ENCODE results near the gene BCAN.

BCAN gene

GRCh38 chr1:156656806-156657740, 15.2 kb downstream of the BCAN start:
- Mint-ChIP-seq H3K27ac (peak overlapping the region; percentile 43), H3K27me3 (peaks cover 34% of the 10 kb centered on the region), H3K9me3 (no peaks in the 10 kb centered on the region), H3K4me1 (peaks cover 46% of the 10 kb centered on the region), H3K4me3 (peak overlapping the region; percentile 84), H3K36me3 (peaks cover 2% of the 10 kb centered on the region)
- DNase-seq (ENCODE audit: low spot score in 2 of 2): peak; percentile 74 to 82
- peak; percentile 51 for ATAC-seq (ENCODE audit: low read depth)

- Mint-ChIP-seq H3K4me1 (peaks cover 49% of the 10 kb centered on the region), H3K9me3 (no peaks in the 10 kb centered on the region), H3K36me3 (peaks cover 2% of the 10 kb centered on the region), H3K4me3 (peak overlapping the region; percentile 84), H3K27ac (peak overlapping the region; percentile 43), H3K27me3 (peaks cover 31% of the 10 kb centered on the region)
- ATAC-seq (ENCODE audit: low read depth) (no peak), DNase-seq (ENCODE audit: low spot score in 2 of 2) (no peak)
These were observed 15.9 kb downstream of the BCAN start for GRCh38 chr1:156657741-156658319.

GRCh38 chr1:156658496-156658895, 16.6 kb downstream of the BCAN start:
- H3K27me3 Mint-ChIP-seq: peaks cover 25% of the 10 kb centered on the region
- DNase-seq (ENCODE audit: low spot score in 2 of 2): no peak
- ATAC-seq (ENCODE audit: low read depth): no peak
- H3K36me3 Mint-ChIP-seq: peaks cover under 1% of the 10 kb centered on the region
- peaks cover 56% of the 10 kb centered on the region for H3K4me1 Mint-ChIP-seq
- no peak overlapping the region for H3K27ac Mint-ChIP-seq
- no peak overlapping the region for H3K4me3 Mint-ChIP-seq
- H3K9me3 Mint-ChIP-seq: no peaks in the 10 kb centered on the region

- no peaks in the 10 kb centered on the region for H3K36me3 Mint-ChIP-seq
- ATAC-seq (ENCODE audit: low read depth): no peak
- H3K9me3 Mint-ChIP-seq: no peaks in the 10 kb centered on the region
- no peak overlapping the region for H3K27ac Mint-ChIP-seq
- peaks cover 20% of the 10 kb centered on the region for H3K27me3 Mint-ChIP-seq
- DNase-seq (ENCODE audit: low spot score in 2 of 2): no peak
- peaks cover 62% of the 10 kb centered on the region for H3K4me1 Mint-ChIP-seq
- no peak overlapping the region for H3K4me3 Mint-ChIP-seq
These were observed 17.1 kb downstream of the BCAN start for GRCh38 chr1:156658945-156659574.

- ATAC-seq (ENCODE audit: low read depth): no peak
- Mint-ChIP-seq H3K4me1 (peaks cover 66% of the 10 kb centered on the region), H3K4me3 (peak overlapping the region; percentile 76), H3K27me3 (peaks cover 15% of the 10 kb centered on the region), H3K36me3 (no peaks in the 10 kb centered on the region), H3K27ac (peak overlapping the region; percentile 78), H3K9me3 (no peaks in the 10 kb centered on the region)
- DNase-seq (ENCODE audit: low spot score in 2 of 2): no peak
These were observed 17.7 kb downstream of the BCAN start for GRCh38 chr1:156659661-156659987.

- Mint-ChIP-seq H3K9me3 (no peaks in the 10 kb centered on the region), H3K27me3 (peaks cover 12% of the 10 kb centered on the region), H3K4me3 (peak overlapping the region; percentile 76), H3K27ac (peak overlapping the region; percentile 78), H3K36me3 (no peaks in the 10 kb centered on the region), H3K4me1 (peaks cover 70% of the 10 kb centered on the region)
- DNase-seq (ENCODE audit: low spot score in 2 of 2) (peak; percentile 91 to 95), ATAC-seq (ENCODE audit: low read depth) (peak; percentile 84)
These were observed 18.3 kb downstream of the BCAN start for GRCh38 chr1:156659988-156660751.

GRCh38 chr1:156660752-156661112, 18.8 kb downstream of the BCAN start:
- H3K27ac Mint-ChIP-seq: no peak overlapping the region
- no peak for DNase-seq (ENCODE audit: low spot score in 2 of 2)
- peak overlapping the region; percentile 21 for H3K4me3 Mint-ChIP-seq
- H3K4me1 Mint-ChIP-seq: peaks cover 75% of the 10 kb centered on the region
- H3K36me3 Mint-ChIP-seq: no peaks in the 10 kb centered on the region
- peaks cover 8% of the 10 kb centered on the region for H3K27me3 Mint-ChIP-seq
- H3K9me3 Mint-ChIP-seq: no peaks in the 10 kb centered on the region
- no peak for ATAC-seq (ENCODE audit: low read depth)

GRCh38 chr1:156662005-156662799, 20.3 kb downstream of the BCAN start:
- Mint-ChIP-seq H3K4me3 (no peak overlapping the region), H3K27me3 (peaks cover 3% of the 10 kb centered on the region), H3K36me3 (no peaks in the 10 kb centered on the region), H3K4me1 (peaks cover 78% of the 10 kb centered on the region), H3K9me3 (no peaks in the 10 kb centered on the region), H3K27ac (no peak overlapping the region)
- no peak for ATAC-seq (ENCODE audit: low read depth)
- DNase-seq (ENCODE audit: low spot score in 2 of 2): no peak

- no peaks in the 10 kb centered on the region for H3K36me3 Mint-ChIP-seq
- no peak overlapping the region for H3K27ac Mint-ChIP-seq
These were observed 20.8 kb downstream of the BCAN start for GRCh38 chr1:156662800-156663055.

GRCh38 chr1:156663178-156663577, 21.3 kb downstream of the BCAN start:
- Mint-ChIP-seq H3K4me1 (peaks cover 69% of the 10 kb centered on the region), H3K9me3 (no peaks in the 10 kb centered on the region), H3K36me3 (no peaks in the 10 kb centered on the region), H3K27me3 (no peaks in the 10 kb centered on the region), H3K27ac (no peak overlapping the region), H3K4me3 (no peak overlapping the region)
- no peak for ATAC-seq (ENCODE audit: low read depth)
- no peak for DNase-seq (ENCODE audit: low spot score in 2 of 2)

More at GRCh38 chr1:156662800-156663055, 20.8 kb downstream of the BCAN start:
- H3K4me3 Mint-ChIP-seq: no peak overlapping the region
- peaks cover 73% of the 10 kb centered on the region for H3K4me1 Mint-ChIP-seq
- ATAC-seq (ENCODE audit: low read depth) (no peak), DNase-seq (ENCODE audit: low spot score in 2 of 2) (no peak)
- H3K27me3 Mint-ChIP-seq: peaks cover 3% of the 10 kb centered on the region
- H3K9me3 Mint-ChIP-seq: no peaks in the 10 kb centered on the region

GRCh38 chr1:156664046-156664766, 22.3 kb downstream of the BCAN start:
- H3K4me3 Mint-ChIP-seq: peak overlapping the region; percentile 15
- ATAC-seq (ENCODE audit: low read depth): no peak
- no peaks in the 10 kb centered on the region for H3K9me3 Mint-ChIP-seq
- no peaks in the 10 kb centered on the region for H3K27me3 Mint-ChIP-seq
- peaks cover 63% of the 10 kb centered on the region for H3K4me1 Mint-ChIP-seq
- H3K36me3 Mint-ChIP-seq: no peaks in the 10 kb centered on the region
- no peak for DNase-seq (ENCODE audit: low spot score in 2 of 2)
- H3K27ac Mint-ChIP-seq: no peak overlapping the region

- H3K36me3 Mint-ChIP-seq: no peaks in the 10 kb centered on the region
- H3K4me3 Mint-ChIP-seq: peak overlapping the region; percentile 15
- peak; percentile 49 for ATAC-seq (ENCODE audit: low read depth)
- no peaks in the 10 kb centered on the region for H3K27me3 Mint-ChIP-seq
- no peak for DNase-seq (ENCODE audit: low spot score in 2 of 2)
- H3K9me3 Mint-ChIP-seq: no peaks in the 10 kb centered on the region
- H3K4me1 Mint-ChIP-seq: peaks cover 56% of the 10 kb centered on the region
- peak overlapping the region; percentile 50 for H3K27ac Mint-ChIP-seq
These were observed 23.0 kb downstream of the BCAN start for GRCh38 chr1:156664767-156665411.
